GM10266 (cell line): ENCODE results near the gene ZNF3.

Experiments
- DNase-seq: peaks from one replicate; pipeline ENCODE4 v3.0.0; 2012; ENCODE audit errors: extremely low spot score
- CTCF ChIP-seq: IDR thresholded peaks from 2 replicates; pipeline ENCODE4 v1.5.1; 2012; ENCODE audit warnings: mild to moderate bottlenecking, low read depth; ENCODE audit not compliant: control insufficient read depth, insufficient read depth; ENCODE audit errors: missing control alignments

Gene ZNF3

GRCh38 chr7:100048680-100049079 is 32.8 kb downstream of the ZNF3 start:
- no peak for TF ChIP-seq CTCF
- no peak for DNase-seq

- peak; percentile 34 for TF ChIP-seq CTCF
- DNase-seq = no peak
These were observed 36.8 kb downstream of the ZNF3 start for GRCh38 chr7:100044718-100045117.

GRCh38 chr7:100040575-100040974 is 40.9 kb downstream of the ZNF3 start:
- DNase-seq = no peak
- TF ChIP-seq CTCF = no peak

GRCh38 chr7:100038326-100038725 is 43.2 kb downstream of the ZNF3 start:
- no peak for TF ChIP-seq CTCF
- DNase-seq = no peak

GRCh38 chr7:100035876-100036275 is 45.6 kb downstream of the ZNF3 start:
- no peak for TF ChIP-seq CTCF
- no peak for DNase-seq

- no peak for TF ChIP-seq CTCF
- no peak for DNase-seq
These were observed 46.5 kb downstream of the ZNF3 start for GRCh38 chr7:100034871-100035510.

GRCh38 chr7:100033526-100033925 is 48.0 kb downstream of the ZNF3 start:
- DNase-seq = no peak
- no peak for TF ChIP-seq CTCF
